Peyer's patch (tissue), 4 donors: ENCODE results near the gene PM20D1. TPM values are rescaled to one million over a fixed set of nuclear protein-coding genes. Genes with fewer than 3 reads are reported as not detected.

Experiments used
- DNase-seq, 3 donors: peaks; one replicate each; pipeline ENCODE4 v3.0.0-alpha.2; 2017 to 2019
- H3K27ac ChIP-seq, 4 donors: fragments of 200-600 bp; sonication (generic); one replicate each; pipeline ENCODE4 v1.5.1; 2016 to 2019
- H3K27me3 ChIP-seq, 2 donors: fragments of 200-600 bp; sonication (generic); one replicate each; pipeline ENCODE4 v1.5.1; 2019
- H3K36me3 ChIP-seq, 3 donors: fragments of 200-600 bp; sonication (generic); one replicate each; pipeline ENCODE4 v1.5.1; 2016 to 2019
- H3K4me1 ChIP-seq, 4 donors: fragments of 200-600 bp; sonication (generic); one replicate each; pipeline ENCODE4 v1.5.1; 2016 to 2019
- H3K4me3 ChIP-seq, 4 donors: fragments of 200-600 bp; sonication (generic); 1 replicate in 3 of 4; 2 replicates in 1 of 4; pipeline ENCODE4 v1.5.1; 2016 to 2019; ENCODE audit warnings: mild to moderate bottlenecking in 1 of 4
- H3K9me3 ChIP-seq, 4 donors: fragments of 200-600 bp; sonication (generic); one replicate each; pipeline ENCODE4 v1.5.1; 2016 to 2019; ENCODE audit warnings: mild to moderate bottlenecking in 1 of 4
- CTCF ChIP-seq, 6 experiments: fragments of 450-650 bp in 4 of 6; fragments of 200-600 bp in 2 of 6; sonication (generic) in 1 of 6; IDR thresholded peaks; one replicate each; pipeline ENCODE4 v1.5.1; 2017 to 2019; ENCODE audit warnings: antibody characterized with exemption in 6 of 6, mild to moderate bottlenecking in 3 of 6, moderate library complexity in 1 of 6
- POLR2A ChIP-seq, 2 donors: fragments of 450-650 bp; IDR thresholded peaks; one replicate each; pipeline ENCODE4 v1.5.1; 2017; ENCODE audit warnings: antibody characterized with exemption in 2 of 2, mild to moderate bottlenecking in 2 of 2, moderate library complexity in 2 of 2
- total RNA-seq, 4 donors: library from RNA; depleted of rRNA; stranded (reverse); fragments of >200 nt; gene quantifications; one replicate each; pipeline ENCODE4 v1.1.0, GENCODE V29; 2016

The PM20D1 gene
- total RNA-seq, 4 donors from 2014 or later, result not detected

GRCh38 chr1:205800427-205800826, 49.5 kb downstream of the PM20D1 start:
- Histone ChIP-seq H3K4me1 (no peaks in the 10 kb centered on the region), H3K27me3 (no peaks in the 10 kb centered on the region), H3K27ac (no peak overlapping the region), H3K9me3 (no peaks in the 10 kb centered on the region), H3K4me3 (no peak overlapping the region), H3K36me3 (peaks cover 0 to 22% (median 0%) of the 10 kb centered on the region in 3 donors)
- TF ChIP-seq CTCF (IDR thresholded peaks at IDR 0.05), result no peak
- TF ChIP-seq POLR2A (IDR thresholded peaks at IDR 0.05), result no peak
- no peak for DNase-seq

GRCh38 chr1:205798577-205798976, 51.4 kb downstream of the PM20D1 start:
- TF ChIP-seq CTCF (IDR thresholded peaks at IDR 0.05), result no peak
- TF ChIP-seq POLR2A (IDR thresholded peaks at IDR 0.05), result no peak
- no peaks in the 10 kb centered on the region for H3K27me3 ChIP-seq
- no peak overlapping the region for H3K4me3 ChIP-seq
- H3K9me3 ChIP-seq, result no peaks in the 10 kb centered on the region
- no peaks in the 10 kb centered on the region for H3K4me1 ChIP-seq
- peaks cover 0 to 25% (median 0%) of the 10 kb centered on the region in 3 donors for H3K36me3 ChIP-seq
- H3K27ac ChIP-seq, result no peak overlapping the region
- no peak for DNase-seq

- no peak for DNase-seq
Measured at GRCh38 chr1:205797168-205797567, 52.8 kb downstream of the PM20D1 start.

GRCh38 chr1:205794011-205794730, 55.8 kb downstream of the PM20D1 start:
- TF ChIP-seq POLR2A (IDR thresholded peaks at IDR 0.05), result no peak
- no peak for TF ChIP-seq CTCF (IDR thresholded peaks at IDR 0.05)
- no peaks in the 10 kb centered on the region for H3K9me3 ChIP-seq
- no peak for DNase-seq
- H3K4me3 ChIP-seq, result no peak overlapping the region
- H3K27ac ChIP-seq, result no peak overlapping the region
- H3K36me3 ChIP-seq, result peaks cover 0 to 20% (median 0%) of the 10 kb centered on the region in 3 donors
- H3K27me3 ChIP-seq, result no peaks in the 10 kb centered on the region
- no peaks in the 10 kb centered on the region for H3K4me1 ChIP-seq

More at GRCh38 chr1:205797168-205797567, 52.8 kb downstream of the PM20D1 start:
- no peak overlapping the region for H3K4me3 ChIP-seq
- no peaks in the 10 kb centered on the region for H3K27me3 ChIP-seq
- no peaks in the 10 kb centered on the region for H3K4me1 ChIP-seq
- TF ChIP-seq CTCF (IDR thresholded peaks at IDR 0.05) (no peak), POLR2A (IDR thresholded peaks at IDR 0.05) (no peak)
- H3K27ac ChIP-seq, result no peak overlapping the region
- H3K36me3 ChIP-seq, result peaks cover 0 to 25% (median 0%) of the 10 kb centered on the region in 3 donors
- H3K9me3 ChIP-seq, result no peaks in the 10 kb centered on the region

GRCh38 chr1:205792961-205793673, 56.8 kb downstream of the PM20D1 start:
- H3K4me1 ChIP-seq, result no peaks in the 10 kb centered on the region
- H3K27me3 ChIP-seq, result no peaks in the 10 kb centered on the region
- no peak for DNase-seq
- peaks cover 0 to 14% (median 0%) of the 10 kb centered on the region in 3 donors for H3K36me3 ChIP-seq
- no peaks in the 10 kb centered on the region for H3K9me3 ChIP-seq
- no peak overlapping the region for H3K27ac ChIP-seq
- TF ChIP-seq POLR2A (IDR thresholded peaks at IDR 0.05), result no peak
- TF ChIP-seq CTCF (IDR thresholded peaks at IDR 0.05), result no peak
- H3K4me3 ChIP-seq, result no peak overlapping the region
